ENCODE measurements around the gene ZNF879. TPM values are rescaled to one million over a fixed set of nuclear protein-coding genes. Genes with fewer than 3 reads are reported as not detected.

The ZNF879 gene
- total RNA-seq, 3 donors from 2014 or later (not counting 1 experiment from before 2014, with no cell fraction given): 4.2 to 7.6 (median 5.1) TPM

GRCh38 chr5:178988436-178989220 is 35.0 kb upstream of the ZNF879 start:
- peaks cover 20% of the 10 kb centered on the region for H3K9me3 ChIP-seq (ENCODE audit: control insufficient read depth, insufficient read depth, low read length)

GRCh38 chr5:178989311-178989710 is 34.3 kb upstream of the ZNF879 start:
- Mint-ChIP-seq H3K4me1 (no peaks in the 10 kb centered on the region), H3K36me3 (no peaks in the 10 kb centered on the region), H3K27ac (no peak overlapping the region), H3K27me3 (ENCODE audit: low read depth in 2 of 2) (peaks cover 14 to 16% of the 10 kb centered on the region in 2 donors), H3K9me3 (peaks cover 2% of the 10 kb centered on the region in 2 donors), H3K4me3 (no peak overlapping the region)
- Histone ChIP-seq H3K4me3 (ENCODE audit: low read length) (no peak overlapping the region), H3K36me3 (ENCODE audit: control insufficient read depth, insufficient read depth, low read length) (no peaks in the 10 kb centered on the region), H3K4me1 (ENCODE audit: control insufficient read depth, insufficient read depth, low read length) (no peaks in the 10 kb centered on the region), H3K27ac (ENCODE audit: low read length) (no peak overlapping the region), H3K9me3 (ENCODE audit: control insufficient read depth, insufficient read depth, low read length) (peaks cover 20% of the 10 kb centered on the region), H3K27me3 (ENCODE audit: control insufficient read depth, insufficient read depth, low read length) (no peaks in the 10 kb centered on the region)
- 90% methylated on average over 7 of the region's 7 CpGs for whole genome bisulfite sequencing (ENCODE audit: insufficient coverage)
- intact Hi-C loops (cut with micrococcal nuclease): no loop called here
- TF ChIP-seq CTCF (IDR thresholded peaks at IDR 0.05): no peak
- no peak for ATAC-seq
- no peak for DNase-seq

More at GRCh38 chr5:178988436-178989220, 35.0 kb upstream of the ZNF879 start:
- intact Hi-C loops (cut with micrococcal nuclease): no loop called here
- no peaks in the 10 kb centered on the region for H3K27me3 ChIP-seq (ENCODE audit: control insufficient read depth, insufficient read depth, low read length)
- 93% methylated on average over 26 of the region's 27 CpGs for WGBS (ENCODE audit: insufficient coverage)
- Mint-ChIP-seq H3K4me1 (no peaks in the 10 kb centered on the region), H3K36me3 (no peaks in the 10 kb centered on the region), H3K27ac (no peak overlapping the region), H3K9me3 (peaks cover 2% of the 10 kb centered on the region in 2 donors), H3K27me3 (ENCODE audit: low read depth in 2 of 2) (peaks cover 10 to 13% of the 10 kb centered on the region in 2 donors), H3K4me3 (no peak overlapping the region)
- no peaks in the 10 kb centered on the region for H3K36me3 ChIP-seq (ENCODE audit: control insufficient read depth, insufficient read depth, low read length)
- no peak for TF ChIP-seq CTCF (IDR thresholded peaks at IDR 0.05)
- DNase-seq: no peak
- H3K4me3 ChIP-seq (ENCODE audit: low read length): no peak overlapping the region
- no peak for ATAC-seq
- H3K4me1 ChIP-seq (ENCODE audit: control insufficient read depth, insufficient read depth, low read length): no peaks in the 10 kb centered on the region
- no peak overlapping the region for H3K27ac ChIP-seq (ENCODE audit: low read length)

- Mint-ChIP-seq H3K36me3 (no peaks in the 10 kb centered on the region), H3K9me3 (peaks cover 2% of the 10 kb centered on the region in 2 donors), H3K4me3 (no peak overlapping the region), H3K4me1 (no peaks in the 10 kb centered on the region), H3K27ac (no peak overlapping the region), H3K27me3 (ENCODE audit: low read depth in 2 of 2) (peaks cover 17 to 22% of the 10 kb centered on the region in 2 donors)
- WGBS (ENCODE audit: insufficient coverage): 83% methylated on average over 11 of the region's 12 CpGs
- intact Hi-C loops (cut with micrococcal nuclease): no loop called here
- no peaks in the 10 kb centered on the region for H3K4me1 ChIP-seq (ENCODE audit: control insufficient read depth, insufficient read depth, low read length)
- H3K9me3 ChIP-seq (ENCODE audit: control insufficient read depth, insufficient read depth, low read length): peaks cover 17% of the 10 kb centered on the region
- ATAC-seq (no peak), DNase-seq (no peak)
- H3K4me3 ChIP-seq (ENCODE audit: low read length): no peak overlapping the region
- H3K27ac ChIP-seq (ENCODE audit: low read length): no peak overlapping the region
- no peaks in the 10 kb centered on the region for H3K36me3 ChIP-seq (ENCODE audit: control insufficient read depth, insufficient read depth, low read length)
- TF ChIP-seq CTCF (IDR thresholded peaks at IDR 0.05): no peak
- H3K27me3 ChIP-seq (ENCODE audit: control insufficient read depth, insufficient read depth, low read length): no peaks in the 10 kb centered on the region
Observed at GRCh38 chr5:178990491-178990890, 33.1 kb upstream of the ZNF879 start.
